Gastroesophageal sphincter (tissue), 3 donors: ENCODE data around the gene SLC17A3.

Experiments used
- EP300 ChIP-seq: sonication (generic); formaldehyde crosslinking; IDR thresholded peaks from one replicate; pipeline ENCODE4 v1.6.1; 2017; ENCODE audit warnings: antibody characterized with exemption, mild to moderate bottlenecking
- POLR2A ChIP-seq, 2 donors: fragments of 450-650 bp; IDR thresholded peaks; one replicate each; pipeline ENCODE4 v1.6.1; 2017; ENCODE audit warnings: antibody characterized with exemption in 2 of 2, mild to moderate bottlenecking in 2 of 2, moderate library complexity in 1 of 2
- POLR2AphosphoS5 ChIP-seq: sonication (generic); formaldehyde crosslinking; IDR thresholded peaks from one replicate; pipeline ENCODE4 v1.6.1; 2017; ENCODE audit warnings: antibody characterized with exemption
- TF ChIP-seq, protein P1 (sequence below), 4 experiments: fragments of 200-600 bp in 2 of 4; fragments of 450-650 bp in 2 of 4; sonication (generic) in 1 of 4; IDR thresholded peaks; one replicate each; pipeline ENCODE4 v1.5.1; 2017 to 2019; ENCODE audit warnings: antibody characterized with exemption in 4 of 4, mild to moderate bottlenecking in 2 of 4, moderate library complexity in 2 of 4

DNA sequence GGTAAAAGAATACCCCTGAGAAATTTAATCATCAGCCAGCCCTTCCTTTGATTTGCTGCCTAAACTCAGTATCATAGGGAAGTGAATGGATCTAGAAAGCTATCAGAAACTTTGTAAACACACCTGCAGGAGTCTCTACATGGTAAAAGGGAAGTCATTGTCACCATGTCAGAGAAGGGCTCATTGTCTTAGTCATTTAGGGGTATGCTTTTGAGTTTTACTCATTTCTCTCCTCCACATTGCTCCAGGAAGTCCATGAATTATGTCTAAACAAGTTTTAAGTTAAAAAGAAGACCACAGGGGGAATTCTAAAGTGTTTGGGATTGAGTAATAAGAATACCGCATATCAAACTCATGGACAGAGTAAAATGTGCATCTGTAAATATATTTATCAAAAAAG lies 44.7 kb downstream of the SLC17A3 start:
- no peak for TF ChIP-seq POLR2A (IDR thresholded peaks at IDR 0.05)
- TF ChIP-seq, protein P1, sequence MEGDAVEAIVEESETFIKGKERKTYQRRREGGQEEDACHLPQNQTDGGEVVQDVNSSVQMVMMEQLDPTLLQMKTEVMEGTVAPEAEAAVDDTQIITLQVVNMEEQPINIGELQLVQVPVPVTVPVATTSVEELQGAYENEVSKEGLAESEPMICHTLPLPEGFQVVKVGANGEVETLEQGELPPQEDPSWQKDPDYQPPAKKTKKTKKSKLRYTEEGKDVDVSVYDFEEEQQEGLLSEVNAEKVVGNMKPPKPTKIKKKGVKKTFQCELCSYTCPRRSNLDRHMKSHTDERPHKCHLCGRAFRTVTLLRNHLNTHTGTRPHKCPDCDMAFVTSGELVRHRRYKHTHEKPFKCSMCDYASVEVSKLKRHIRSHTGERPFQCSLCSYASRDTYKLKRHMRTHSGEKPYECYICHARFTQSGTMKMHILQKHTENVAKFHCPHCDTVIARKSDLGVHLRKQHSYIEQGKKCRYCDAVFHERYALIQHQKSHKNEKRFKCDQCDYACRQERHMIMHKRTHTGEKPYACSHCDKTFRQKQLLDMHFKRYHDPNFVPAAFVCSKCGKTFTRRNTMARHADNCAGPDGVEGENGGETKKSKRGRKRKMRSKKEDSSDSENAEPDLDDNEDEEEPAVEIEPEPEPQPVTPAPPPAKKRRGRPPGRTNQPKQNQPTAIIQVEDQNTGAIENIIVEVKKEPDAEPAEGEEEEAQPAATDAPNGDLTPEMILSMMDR (IDR thresholded peaks at IDR 0.05): no peak
- no peak for TF ChIP-seq EP300
- no peak for TF ChIP-seq POLR2AphosphoS5
